GM10248 (cell line): ENCODE results near the gene MROH8.
"Not testable (repeated sequence)": the region's sequence is repeated elsewhere in the genome, so short reads cannot be mapped to it uniquely, and the experiment has no call there.

Source experiments
- CTCF ChIA-PET: fragments of 300-600 bp; sonication (Branson Sonifier 250); formaldehyde crosslinking; extraction: SDS; loops from one replicate; lab custom pipeline; 2021; ENCODE audit warnings: antibody characterized with exemption; lab: Yijun Ruan, JAX
- POLR2A ChIA-PET: fragments of 350-650 bp; sonication (Branson Sonifier 250); formaldehyde crosslinking; extraction: SDS; loops from one replicate; lab custom pipeline; 2020; ENCODE audit warnings: antibody characterized with exemption; lab: Yijun Ruan, JAX
- DNase-seq: peaks from one replicate; pipeline ENCODE4 v3.0.0; 2012; ENCODE audit errors: extremely low spot score
- TF ChIP-seq, protein P1 (sequence below): IDR thresholded peaks from 2 replicates; pipeline ENCODE4 v1.5.1; 2012; ENCODE audit warnings: mild to moderate bottlenecking, low read depth; ENCODE audit errors: extremely low read depth, missing control alignments, control extremely low read depth

MROH8 gene

DNA sequence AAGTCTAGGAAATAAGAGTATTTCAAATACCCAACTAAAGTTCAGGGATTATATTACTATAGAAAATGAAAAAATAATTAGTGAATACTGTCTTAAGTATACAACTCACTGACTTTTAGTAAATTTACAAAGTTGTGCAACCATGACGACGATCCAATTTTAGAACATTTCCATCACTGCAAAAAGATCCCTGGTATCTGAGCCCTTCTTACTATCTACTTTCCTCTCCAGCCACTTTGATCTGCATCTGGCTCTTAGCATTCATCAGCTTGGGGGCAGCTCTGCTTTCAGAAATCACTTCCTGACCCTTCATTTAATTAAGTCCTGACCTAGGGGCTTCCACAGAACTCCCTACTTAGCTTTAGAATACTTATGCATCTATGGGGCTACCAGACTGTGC is 45.4 kb downstream of the MROH8 start:
- no peak for DNase-seq
- CTCF ChIA-PET, result no interaction called here
- POLR2A ChIA-PET, result no interaction called here
- TF ChIP-seq, protein P1, sequence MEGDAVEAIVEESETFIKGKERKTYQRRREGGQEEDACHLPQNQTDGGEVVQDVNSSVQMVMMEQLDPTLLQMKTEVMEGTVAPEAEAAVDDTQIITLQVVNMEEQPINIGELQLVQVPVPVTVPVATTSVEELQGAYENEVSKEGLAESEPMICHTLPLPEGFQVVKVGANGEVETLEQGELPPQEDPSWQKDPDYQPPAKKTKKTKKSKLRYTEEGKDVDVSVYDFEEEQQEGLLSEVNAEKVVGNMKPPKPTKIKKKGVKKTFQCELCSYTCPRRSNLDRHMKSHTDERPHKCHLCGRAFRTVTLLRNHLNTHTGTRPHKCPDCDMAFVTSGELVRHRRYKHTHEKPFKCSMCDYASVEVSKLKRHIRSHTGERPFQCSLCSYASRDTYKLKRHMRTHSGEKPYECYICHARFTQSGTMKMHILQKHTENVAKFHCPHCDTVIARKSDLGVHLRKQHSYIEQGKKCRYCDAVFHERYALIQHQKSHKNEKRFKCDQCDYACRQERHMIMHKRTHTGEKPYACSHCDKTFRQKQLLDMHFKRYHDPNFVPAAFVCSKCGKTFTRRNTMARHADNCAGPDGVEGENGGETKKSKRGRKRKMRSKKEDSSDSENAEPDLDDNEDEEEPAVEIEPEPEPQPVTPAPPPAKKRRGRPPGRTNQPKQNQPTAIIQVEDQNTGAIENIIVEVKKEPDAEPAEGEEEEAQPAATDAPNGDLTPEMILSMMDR, result no peak

DNA sequence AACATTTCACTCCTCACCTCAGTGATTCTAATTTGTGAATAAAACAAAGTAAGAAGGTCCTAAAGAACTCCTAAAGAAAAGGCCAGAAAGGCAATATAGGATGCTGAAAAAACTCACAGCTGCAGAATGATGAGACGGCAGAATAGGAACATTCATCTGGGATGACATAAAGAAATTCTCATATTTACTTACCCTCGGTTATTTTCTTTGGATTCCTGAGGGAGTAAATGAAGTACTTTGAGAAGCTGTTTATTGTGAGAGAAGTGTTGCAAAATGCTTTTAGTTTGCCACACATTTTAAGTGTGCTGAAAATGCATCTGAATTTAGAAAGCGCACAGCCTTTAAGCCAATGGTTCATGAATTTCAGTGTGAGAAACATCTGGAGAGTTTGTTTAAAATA is 47.9 kb downstream of the MROH8 start:
- POLR2A ChIA-PET, result no interaction called here
- CTCF ChIA-PET, result no interaction called here
- DNase-seq, result no peak
- TF ChIP-seq, protein P1, result no peak

DNA sequence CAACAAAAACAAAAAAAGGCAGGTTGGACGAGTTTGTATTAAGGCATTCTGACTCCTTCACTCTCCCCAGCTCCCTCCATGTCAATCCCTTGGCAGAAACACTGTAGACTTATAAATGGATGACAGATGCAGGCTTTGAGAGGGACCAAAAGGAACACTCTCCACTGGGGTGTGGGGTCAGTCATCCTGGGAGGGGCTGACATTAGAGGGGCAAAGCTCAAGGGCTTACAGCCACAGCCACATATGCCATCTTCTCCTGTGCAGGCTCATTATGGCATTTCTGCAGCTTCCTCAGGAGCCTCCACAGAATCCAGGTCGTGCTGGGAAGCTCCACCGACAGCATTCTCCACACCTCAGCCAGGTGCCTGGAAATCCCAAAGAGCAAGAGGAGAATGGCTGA is 50.5 kb downstream of the MROH8 start:
- POLR2A ChIA-PET, result no interaction called here
- TF ChIP-seq, protein P1, result no peak
- CTCF ChIA-PET, result no interaction called here
- DNase-seq, result no peak

DNA sequence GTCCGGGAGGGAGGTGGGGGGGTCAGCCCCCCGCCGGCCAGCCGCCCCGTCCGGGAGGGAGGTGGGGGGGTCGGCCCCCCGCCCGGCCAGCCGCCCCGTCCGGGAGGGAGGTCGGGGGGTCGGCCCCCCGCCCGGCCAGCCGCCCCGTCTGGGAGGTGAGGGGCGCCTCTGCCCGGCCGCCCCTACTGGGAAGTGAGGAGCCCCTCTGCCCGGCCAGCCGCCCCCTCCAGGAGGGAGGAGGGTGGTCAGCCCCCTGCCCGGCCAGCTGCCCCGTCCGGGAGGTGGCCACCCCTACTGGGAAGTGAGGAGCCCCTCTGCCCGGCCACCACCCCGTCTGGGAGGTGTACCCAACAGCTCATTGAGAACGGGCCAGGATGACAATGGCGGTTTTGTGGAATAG is 53.1 kb downstream of the MROH8 start:
- CTCF ChIA-PET, DNase-seq, POLR2A ChIA-PET: not testable (repeated sequence)

DNA sequence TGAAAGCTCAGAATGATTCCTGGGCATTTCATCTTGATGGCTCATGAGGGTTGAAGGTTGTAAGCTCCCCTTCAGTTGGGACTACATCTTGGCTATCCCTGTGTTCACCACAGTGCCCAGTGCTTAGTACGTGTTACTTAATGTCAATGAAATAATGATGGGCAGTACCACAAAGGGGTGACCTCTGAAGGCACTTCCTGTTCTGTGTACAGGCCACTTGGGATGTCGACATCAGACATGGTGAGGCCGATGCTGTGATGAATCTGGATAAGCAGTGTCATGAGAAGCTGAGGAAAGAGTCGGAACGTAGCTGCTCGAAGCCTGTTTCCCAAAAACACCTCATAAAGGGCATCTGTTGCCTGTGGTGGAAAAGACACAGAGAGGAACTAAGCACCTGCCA is 55.9 kb downstream of the MROH8 start:
- ChIA-PET POLR2A (no interaction called here), CTCF (interaction anchor here (0.9 to 1.5 kb wide), 2 partner anchors 18 to 28 kb away, joined by 3 read pairs; partner anchors contain the start of gene RBL1)
- TF ChIP-seq, protein P1, result no peak
- no peak for DNase-seq

DNA sequence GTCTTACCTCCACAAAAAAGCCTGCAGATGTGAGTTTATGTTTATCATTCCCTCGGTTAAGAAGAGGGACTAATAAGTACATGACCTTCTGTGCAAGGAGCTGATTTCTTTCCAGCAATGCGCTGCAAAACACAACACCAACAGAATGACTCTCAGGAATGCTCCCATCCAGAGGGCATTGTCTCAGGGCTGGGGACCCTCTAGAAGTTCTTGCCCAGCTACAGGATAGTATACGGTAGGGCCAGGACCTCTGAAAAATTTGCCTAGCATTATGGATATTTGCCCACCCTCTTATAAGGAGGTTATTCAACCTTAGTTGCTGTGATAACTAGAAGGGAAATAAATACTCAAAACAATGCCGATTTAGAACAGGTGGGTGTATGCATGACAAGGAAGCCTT is 58.9 kb downstream of the MROH8 start:
- CTCF ChIA-PET, result interaction anchor here (0.7 kb wide), 1 partner anchor 71 kb away, joined by 3 read pairs; no protein-coding TSS in a partner anchor
- no peak for DNase-seq
- POLR2A ChIA-PET, result no interaction called here
- TF ChIP-seq, protein P1, result no peak

DNA sequence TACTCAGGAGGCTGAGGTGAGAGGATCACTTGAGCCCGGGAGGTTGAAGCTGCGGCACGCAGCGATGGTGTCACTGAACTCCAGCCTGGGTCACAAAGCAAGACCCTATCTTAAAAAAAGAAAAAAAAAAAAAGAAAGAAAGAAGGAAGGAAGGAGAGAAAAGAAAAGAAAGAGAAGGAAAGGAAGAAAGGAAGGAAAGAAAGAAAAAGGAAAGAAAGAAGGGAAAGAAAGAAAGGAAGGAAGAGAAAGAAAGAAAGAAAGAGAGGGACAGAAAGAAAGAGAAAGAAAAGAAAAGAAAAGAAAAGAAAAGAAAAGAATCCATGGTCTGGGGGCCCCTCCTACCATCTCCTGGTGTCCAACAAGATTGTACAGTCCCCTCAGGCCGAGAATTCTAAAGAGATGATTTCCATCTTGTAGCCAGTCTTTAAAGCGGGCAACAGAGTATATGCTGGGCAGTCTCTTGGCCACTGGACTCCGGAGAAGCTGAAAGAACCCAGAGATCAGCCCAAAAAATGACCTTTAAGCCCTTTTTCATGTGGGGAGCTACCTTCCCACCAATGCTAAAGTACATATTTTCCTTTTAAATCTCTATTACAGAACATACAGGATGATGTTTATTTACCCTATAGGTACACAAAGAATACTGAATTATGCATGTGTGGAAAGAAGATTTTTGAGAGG is 59.9 kb downstream of the MROH8 start:
- ChIA-PET CTCF (interaction anchor here (1.0 kb wide), 1 partner anchor 11 kb away, joined by 3 read pairs; no protein-coding TSS in a partner anchor), POLR2A (no interaction called here)
- no peak for DNase-seq
- TF ChIP-seq, protein P1, result no peak
